Embryonic facial prominence (tissue), 1 donor: ENCODE results near the gene DTNBP1.

Experiments used
- DNase-seq: peaks from one replicate; pipeline ENCODE4 v3.0.0-alpha.2; 2016; ENCODE audit errors: extremely low spot score

The DTNBP1 gene

GRCh38 chr6:15501826-15502445 is 160.9 kb downstream of the DTNBP1 start:
- no peak for DNase-seq

DNA sequence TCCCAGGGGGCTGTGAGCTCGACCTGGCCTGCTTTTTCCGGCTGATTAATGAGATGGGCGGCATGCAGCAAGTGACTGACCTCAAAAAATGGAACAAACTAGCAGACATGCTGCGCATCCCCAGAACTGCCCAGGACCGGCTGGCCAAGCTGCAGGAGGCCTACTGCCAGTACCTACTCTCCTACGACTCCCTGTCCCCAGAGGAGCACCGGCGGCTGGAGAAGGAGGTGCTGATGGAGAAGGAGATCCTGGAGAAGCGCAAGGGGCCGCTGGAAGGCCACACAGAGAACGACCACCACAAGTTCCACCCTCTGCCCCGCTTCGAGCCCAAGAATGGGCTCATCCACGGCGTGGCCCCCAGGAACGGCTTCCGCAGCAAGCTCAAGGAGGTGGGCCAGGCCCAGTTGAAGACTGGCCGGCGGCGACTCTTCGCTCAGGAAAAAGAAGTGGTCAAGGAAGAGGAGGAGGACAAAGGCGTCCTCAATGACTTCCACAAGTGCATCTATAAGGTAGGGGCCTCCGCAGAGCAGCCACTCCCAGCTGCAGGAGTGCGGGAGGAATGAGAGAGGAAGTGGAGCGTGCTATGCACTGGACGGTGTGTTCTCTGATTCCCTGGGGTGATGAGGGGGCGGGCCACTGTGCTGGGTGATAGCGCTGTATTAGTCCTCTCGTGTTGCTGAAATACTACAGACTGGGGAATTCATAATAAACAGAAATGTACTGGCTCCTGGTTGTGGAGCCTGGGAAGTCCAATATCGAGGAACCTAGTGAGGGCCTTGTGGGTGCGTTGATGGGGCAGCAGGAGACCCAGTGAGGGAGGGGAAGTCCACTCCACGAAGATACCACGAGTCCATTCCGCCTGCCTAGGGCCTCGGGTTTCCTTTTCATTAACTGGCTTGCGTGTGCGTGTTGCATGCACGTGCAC is 161.7 kb downstream of the DTNBP1 start:
- DNase-seq, result no peak

GRCh38 chr6:15500078-15500740 is 162.6 kb downstream of the DTNBP1 start:
- no peak for DNase-seq

GRCh38 chr6:15499591-15499990 is 163.2 kb downstream of the DTNBP1 start:
- no peak for DNase-seq

- no peak for DNase-seq
Measured at GRCh38 chr6:15499125-15499524, 163.7 kb downstream of the DTNBP1 start.

- no peak for DNase-seq
Measured at GRCh38 chr6:15498640-15499039, 164.2 kb downstream of the DTNBP1 start.

DNA sequence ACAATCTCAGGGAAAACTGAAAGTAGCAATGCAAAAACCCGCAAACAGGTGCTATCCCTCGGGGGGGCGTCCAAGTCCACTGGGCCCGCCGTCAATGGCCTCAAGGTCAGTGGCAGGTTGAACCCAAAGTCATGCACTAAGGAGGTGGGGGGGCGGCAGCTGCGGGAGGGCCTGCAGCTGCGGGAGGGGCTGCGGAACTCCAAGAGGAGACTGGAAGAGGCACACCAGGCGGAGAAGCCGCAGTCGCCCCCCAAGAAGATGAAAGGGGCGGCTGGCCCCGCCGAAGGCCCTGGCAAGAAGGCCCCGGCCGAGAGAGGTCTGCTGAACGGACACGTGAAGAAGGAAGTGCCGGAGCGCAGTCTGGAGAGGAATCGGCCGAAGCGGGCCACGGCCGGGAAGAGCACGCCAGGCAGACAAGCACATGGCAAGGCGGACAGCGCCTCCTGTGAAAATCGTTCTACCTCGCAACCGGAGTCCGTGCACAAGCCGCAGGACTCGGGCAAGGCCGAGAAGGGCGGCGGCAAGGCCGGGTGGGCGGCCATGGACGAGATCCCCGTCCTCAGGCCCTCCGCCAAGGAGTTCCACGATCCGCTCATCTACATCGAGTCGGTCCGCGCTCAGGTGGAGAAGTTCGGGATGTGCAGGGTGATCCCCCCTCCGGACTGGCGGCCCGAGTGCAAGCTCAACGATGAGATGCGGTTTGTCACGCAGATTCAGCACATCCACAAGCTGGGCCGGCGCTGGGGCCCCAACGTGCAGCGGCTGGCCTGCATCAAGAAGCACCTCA is 166.3 kb downstream of the DTNBP1 start:
- no peak for DNase-seq

- no peak for DNase-seq
Measured at GRCh38 chr6:15495375-15495901, 167.4 kb downstream of the DTNBP1 start.

DNA sequence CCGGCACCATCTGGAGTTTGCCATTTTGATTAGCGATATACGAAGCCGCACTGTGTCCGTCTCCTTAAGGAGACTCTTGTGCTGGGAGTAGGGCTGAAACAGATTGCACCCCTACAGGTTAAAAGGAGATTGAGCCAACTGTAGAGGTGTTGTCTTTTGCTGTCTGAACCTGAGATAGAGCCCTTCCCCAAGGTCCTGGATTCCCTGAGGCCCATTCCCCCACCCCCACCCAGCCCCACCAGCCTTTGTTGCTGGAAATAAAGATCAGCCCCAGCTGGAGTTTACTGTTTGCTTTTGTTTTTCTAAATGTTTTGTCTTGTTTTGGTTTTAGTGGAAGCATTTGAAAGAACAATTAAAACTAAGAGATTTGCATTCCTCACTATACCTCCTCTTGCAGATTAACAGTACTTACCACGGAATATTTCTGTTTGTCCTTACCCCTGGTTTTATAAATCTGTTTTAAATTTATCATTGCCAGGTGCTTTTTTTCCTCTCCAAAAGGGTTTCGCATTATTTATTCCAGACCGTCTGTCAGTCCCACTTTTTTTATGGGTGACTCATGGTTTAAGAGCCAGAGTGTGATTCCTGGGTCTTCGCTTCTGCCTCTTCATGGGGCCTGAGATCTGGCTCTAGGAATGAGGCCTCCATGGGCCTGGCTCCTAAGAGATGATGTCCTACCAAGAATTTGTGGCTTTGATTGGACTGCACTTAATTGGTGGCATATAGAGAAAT is 169.2 kb downstream of the DTNBP1 start:
- no peak for DNase-seq

DNA sequence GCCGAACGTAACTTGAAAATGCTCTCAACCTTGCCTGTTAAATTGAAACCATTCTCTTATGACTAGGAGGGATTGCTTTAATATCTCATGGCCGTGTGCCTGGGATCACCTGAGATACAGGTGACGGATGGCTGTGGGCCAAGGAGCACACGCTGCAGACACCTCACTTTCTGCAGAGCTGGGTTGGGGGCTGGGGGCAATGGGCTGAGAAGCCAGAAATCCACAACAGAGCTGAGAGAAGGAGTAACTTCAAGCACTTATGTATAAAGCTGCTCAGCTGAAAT is 170.9 kb downstream of the DTNBP1 start:
- no peak for DNase-seq

- DNase-seq, result peak; percentile 73
Measured at GRCh38 chr6:15491255-15491985, 171.4 kb downstream of the DTNBP1 start.

- no peak for DNase-seq
Measured at GRCh38 chr6:15490242-15491100, 172.4 kb downstream of the DTNBP1 start.

GRCh38 chr6:15489261-15489962 is 173.4 kb downstream of the DTNBP1 start:
- DNase-seq, result no peak

DNA sequence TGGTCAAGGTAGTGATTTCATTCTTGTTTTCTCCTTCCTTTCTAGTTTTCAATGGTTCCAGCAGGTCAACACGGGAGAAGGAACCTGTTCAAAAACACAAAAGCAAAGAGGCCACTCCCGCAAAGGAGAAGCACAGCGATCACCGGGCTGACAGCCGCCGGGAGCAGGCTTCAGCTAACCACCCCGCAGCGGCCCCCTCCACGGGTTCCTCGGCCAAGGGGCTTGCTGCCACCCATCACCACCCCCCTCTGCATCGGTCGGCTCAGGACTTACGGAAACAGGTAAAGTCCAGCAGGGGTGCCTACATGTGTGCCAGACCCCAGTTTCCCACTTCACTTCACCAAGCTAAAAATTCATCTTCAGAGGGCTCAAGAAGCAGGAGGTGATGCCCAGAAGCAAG is 175.6 kb downstream of the DTNBP1 start:
- no peak for DNase-seq

DNA sequence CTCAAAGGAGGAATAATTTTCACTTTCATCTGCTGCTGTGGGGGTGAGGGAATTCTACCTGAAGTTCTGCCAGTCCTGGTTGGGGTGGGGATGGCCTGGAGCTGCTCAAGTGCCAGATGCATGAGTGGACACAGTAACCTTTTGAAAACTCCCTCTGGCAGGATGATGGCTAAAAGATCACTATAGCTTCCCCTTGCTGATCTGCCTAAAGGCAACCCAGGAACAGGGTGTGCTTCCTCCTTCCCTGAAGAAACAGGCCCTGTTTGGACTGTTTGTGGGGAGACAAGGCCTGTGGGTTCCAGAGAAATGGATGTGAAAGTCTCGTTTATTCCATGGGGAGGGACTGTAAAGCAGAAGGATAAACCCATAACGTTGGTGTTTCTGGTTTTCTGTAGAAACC is 176.9 kb downstream of the DTNBP1 start:
- no peak for DNase-seq

GRCh38 chr6:15484821-15485220 is 178.0 kb downstream of the DTNBP1 start:
- DNase-seq, result no peak

- no peak for DNase-seq
Measured at GRCh38 chr6:15484140-15484539, 178.7 kb downstream of the DTNBP1 start.

- DNase-seq, result no peak
Measured at GRCh38 chr6:15483060-15483459, 179.8 kb downstream of the DTNBP1 start.
